PFSK-1 (cell line): ENCODE results near the gene CCDC192.

Source experiments
- FOXP2 ChIP-seq: optimal IDR thresholded peaks from 2 replicates; pipeline ENCODE3; 2011; ENCODE audit warnings: borderline replicate concordance, control low read depth, inconsistent platforms; ENCODE audit not compliant: insufficient read depth; ENCODE audit errors: extremely low read length, extremely low read depth
- POLR2AphosphoS5 ChIP-seq: IDR thresholded peaks from 2 replicates; pipeline ENCODE4 v1.6.1; 2012; ENCODE audit warnings: low read depth, mild to moderate bottlenecking, control low read depth, low read length, moderate library complexity
- SIN3A ChIP-seq: IDR thresholded peaks from 2 replicates; pipeline ENCODE4 v1.6.1; 2012; ENCODE audit warnings: mild to moderate bottlenecking, low read length, moderate library complexity, borderline replicate concordance; ENCODE audit not compliant: insufficient read depth
- TAF1 ChIP-seq: IDR thresholded peaks from 2 replicates; pipeline ENCODE4 v1.6.1; 2012; ENCODE audit warnings: low read length, control low read depth, borderline replicate concordance; ENCODE audit not compliant: insufficient read depth
- TF ChIP-seq, protein P1 (sequence below), 2 experiments: IDR thresholded peaks; 2 replicates each; pipeline versions ENCODE4 v1.6.1 to v1.8.0; 2011 to 2012; ENCODE audit warnings: low read depth in 2 of 2, low read length in 2 of 2, control low read depth in 1 of 2, inconsistent platforms in 1 of 2, mild to moderate bottlenecking in 1 of 2, moderate library complexity in 1 of 2; ENCODE audit not compliant: insufficient read depth in 1 of 2

Gene CCDC192

GRCh38 chr5:127860291-127860690 is 157.1 kb downstream of the CCDC192 start:
- TF ChIP-seq FOXP2, result no peak
- no peak for TF ChIP-seq SIN3A
- TF ChIP-seq, protein P1, sequence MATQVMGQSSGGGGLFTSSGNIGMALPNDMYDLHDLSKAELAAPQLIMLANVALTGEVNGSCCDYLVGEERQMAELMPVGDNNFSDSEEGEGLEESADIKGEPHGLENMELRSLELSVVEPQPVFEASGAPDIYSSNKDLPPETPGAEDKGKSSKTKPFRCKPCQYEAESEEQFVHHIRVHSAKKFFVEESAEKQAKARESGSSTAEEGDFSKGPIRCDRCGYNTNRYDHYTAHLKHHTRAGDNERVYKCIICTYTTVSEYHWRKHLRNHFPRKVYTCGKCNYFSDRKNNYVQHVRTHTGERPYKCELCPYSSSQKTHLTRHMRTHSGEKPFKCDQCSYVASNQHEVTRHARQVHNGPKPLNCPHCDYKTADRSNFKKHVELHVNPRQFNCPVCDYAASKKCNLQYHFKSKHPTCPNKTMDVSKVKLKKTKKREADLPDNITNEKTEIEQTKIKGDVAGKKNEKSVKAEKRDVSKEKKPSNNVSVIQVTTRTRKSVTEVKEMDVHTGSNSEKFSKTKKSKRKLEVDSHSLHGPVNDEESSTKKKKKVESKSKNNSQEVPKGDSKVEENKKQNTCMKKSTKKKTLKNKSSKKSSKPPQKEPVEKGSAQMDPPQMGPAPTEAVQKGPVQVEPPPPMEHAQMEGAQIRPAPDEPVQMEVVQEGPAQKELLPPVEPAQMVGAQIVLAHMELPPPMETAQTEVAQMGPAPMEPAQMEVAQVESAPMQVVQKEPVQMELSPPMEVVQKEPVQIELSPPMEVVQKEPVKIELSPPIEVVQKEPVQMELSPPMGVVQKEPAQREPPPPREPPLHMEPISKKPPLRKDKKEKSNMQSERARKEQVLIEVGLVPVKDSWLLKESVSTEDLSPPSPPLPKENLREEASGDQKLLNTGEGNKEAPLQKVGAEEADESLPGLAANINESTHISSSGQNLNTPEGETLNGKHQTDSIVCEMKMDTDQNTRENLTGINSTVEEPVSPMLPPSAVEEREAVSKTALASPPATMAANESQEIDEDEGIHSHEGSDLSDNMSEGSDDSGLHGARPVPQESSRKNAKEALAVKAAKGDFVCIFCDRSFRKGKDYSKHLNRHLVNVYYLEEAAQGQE (IDR thresholded peaks at IDR 0.05; ENCODE audit: insufficient read depth in 1 of 2, low read depth in 2 of 2, low read length in 2 of 2), result no peak
- no peak for TF ChIP-seq TAF1
- TF ChIP-seq POLR2AphosphoS5, result no peak

- TF ChIP-seq POLR2AphosphoS5, result no peak
Measured at GRCh38 chr5:127863161-127863560, 160.0 kb downstream of the CCDC192 start.

DNA sequence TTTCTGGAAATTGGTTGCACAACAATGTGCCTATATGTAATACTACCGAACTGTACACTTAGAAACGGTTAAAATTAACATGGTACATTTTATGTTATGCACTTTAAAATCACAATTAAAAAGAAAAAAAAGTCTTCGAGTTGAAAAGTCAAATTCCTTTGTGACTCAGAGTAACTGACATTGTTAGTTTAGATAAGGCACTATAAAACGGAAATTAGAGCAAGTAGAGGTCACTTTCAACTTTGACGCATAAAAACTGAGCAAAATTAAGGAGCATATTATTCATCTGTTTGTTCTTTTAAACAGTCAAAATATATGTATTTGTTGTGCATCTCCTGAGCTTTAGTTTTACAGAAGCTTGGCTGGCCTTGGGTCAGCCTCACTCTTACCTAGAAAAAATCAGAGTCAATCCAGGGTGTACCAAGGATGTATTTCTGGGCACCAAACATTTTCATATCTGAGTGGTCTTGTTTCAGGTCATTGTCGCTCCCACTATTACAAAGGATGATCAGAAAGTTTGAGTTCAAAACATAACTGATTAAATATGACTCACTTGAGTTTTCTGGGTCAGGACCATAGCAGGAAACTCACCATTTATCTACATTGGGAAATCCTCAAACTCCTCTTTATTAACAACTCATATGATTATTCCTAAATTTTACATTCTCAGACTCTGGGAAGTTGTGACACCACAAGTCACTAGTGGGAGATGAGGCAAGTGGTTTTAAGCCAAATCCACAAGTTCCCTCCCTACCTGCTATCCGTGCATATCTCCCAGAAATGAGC is 160.6 kb downstream of the CCDC192 start:
- TF ChIP-seq FOXP2, result no peak
- TF ChIP-seq SIN3A, result no peak
- TF ChIP-seq TAF1, result no peak
- no peak for TF ChIP-seq POLR2AphosphoS5
- TF ChIP-seq, protein P1 (IDR thresholded peaks at IDR 0.05; ENCODE audit: insufficient read depth in 1 of 2, low read depth in 2 of 2, low read length in 2 of 2), result no peak

- TF ChIP-seq TAF1 (no peak), SIN3A (no peak), POLR2AphosphoS5 (no peak), FOXP2 (no peak)
- TF ChIP-seq, protein P1 (IDR thresholded peaks at IDR 0.05; ENCODE audit: insufficient read depth in 1 of 2, low read depth in 2 of 2, low read length in 2 of 2), result no peak
Measured at GRCh38 chr5:127864511-127864910, 161.3 kb downstream of the CCDC192 start.

GRCh38 chr5:127865273-127865672 is 162.1 kb downstream of the CCDC192 start:
- TF ChIP-seq POLR2AphosphoS5, result no peak
- no peak for TF ChIP-seq TAF1

- TF ChIP-seq, protein P1 (IDR thresholded peaks at IDR 0.05; ENCODE audit: insufficient read depth in 1 of 2, low read depth in 2 of 2, low read length in 2 of 2), result no peak
- no peak for TF ChIP-seq TAF1
Measured at GRCh38 chr5:127867022-127867783, 164.0 kb downstream of the CCDC192 start.
